GM18502 (cell line): ENCODE data around the gene SAP30L.
A peak's percentile ranks its signal among the peaks of the same experiment; 100 is the strongest.

ENCODE experiments used
- ATAC-seq: cut with Tn5 transposase; IDR thresholded peaks from one replicate; pipeline ENCODE4 v1.9.1; 2021; ENCODE audit warnings: mild to moderate bottlenecking; ENCODE audit not compliant: unreplicated experiment, poor library complexity

Gene SAP30L

GRCh38 chr5:154460172-154460571 is 14.4 kb downstream of the SAP30L start:
- ATAC-seq = no peak

GRCh38 chr5:154461531-154461930 is 15.7 kb downstream of the SAP30L start:
- ATAC-seq = no peak

DNA sequence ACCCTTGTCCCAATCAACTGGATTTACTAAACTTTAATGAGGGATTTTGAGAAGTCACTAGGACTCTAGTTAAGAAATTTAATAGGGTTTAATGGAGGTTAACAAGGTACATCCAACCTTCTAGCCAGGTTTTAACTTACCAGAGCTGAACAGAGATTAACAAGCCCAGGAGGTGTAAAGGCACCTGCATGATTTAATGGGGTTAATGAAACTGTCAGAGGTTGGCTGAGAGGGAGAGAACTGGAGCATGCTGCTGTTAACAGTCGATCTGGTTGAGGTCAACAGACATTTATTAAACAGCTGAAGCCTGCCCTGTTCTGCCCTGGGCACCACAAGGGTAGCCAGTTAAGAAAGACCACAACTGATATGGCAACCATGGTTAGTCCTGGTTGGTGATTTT is 18.6 kb downstream of the SAP30L start:
- no peak for ATAC-seq

DNA sequence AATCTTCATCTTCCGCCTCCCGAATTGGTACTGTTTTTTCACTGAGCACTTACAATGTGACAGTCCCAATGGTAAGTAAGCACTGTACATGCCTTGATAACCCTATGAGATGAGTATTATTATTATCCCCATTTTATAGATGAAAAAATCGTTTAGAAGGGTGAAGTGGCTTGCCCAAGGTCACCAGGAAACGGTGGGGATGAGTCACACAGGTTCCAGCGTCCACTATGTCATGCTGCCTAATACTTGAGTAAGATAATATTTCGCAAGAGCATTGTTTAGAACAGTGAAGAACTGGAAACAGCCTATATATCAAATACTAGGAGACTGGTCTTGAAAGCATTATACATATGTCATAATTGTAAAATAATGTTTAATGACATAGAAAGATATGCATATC is 19.4 kb downstream of the SAP30L start:
- ATAC-seq = no peak

- ATAC-seq = no peak
Observed at GRCh38 chr5:154466147-154466546, 20.4 kb downstream of the SAP30L start.

DNA sequence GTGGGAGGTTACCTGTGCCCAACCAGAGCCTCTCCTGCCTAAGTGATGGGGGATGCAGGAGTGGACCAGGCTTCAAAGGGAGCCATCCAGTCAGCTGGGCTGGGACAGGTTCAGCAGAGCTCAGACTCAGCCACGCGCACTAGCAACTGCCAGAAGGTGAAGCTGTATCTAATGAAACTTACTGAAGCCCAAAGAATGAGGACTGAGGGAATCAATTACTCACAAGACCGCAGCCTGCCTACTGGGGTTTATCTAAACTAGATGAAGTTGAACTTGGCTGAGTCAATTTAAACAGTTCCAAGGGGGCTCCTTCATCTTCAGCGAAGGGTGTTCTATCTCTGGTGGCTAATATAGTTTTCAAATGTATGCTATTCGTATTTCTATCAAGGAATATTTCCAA is 20.9 kb downstream of the SAP30L start:
- no peak for ATAC-seq

- ATAC-seq = peak; percentile 97
Observed at GRCh38 chr5:154467655-154468354, 22.0 kb downstream of the SAP30L start.

DNA sequence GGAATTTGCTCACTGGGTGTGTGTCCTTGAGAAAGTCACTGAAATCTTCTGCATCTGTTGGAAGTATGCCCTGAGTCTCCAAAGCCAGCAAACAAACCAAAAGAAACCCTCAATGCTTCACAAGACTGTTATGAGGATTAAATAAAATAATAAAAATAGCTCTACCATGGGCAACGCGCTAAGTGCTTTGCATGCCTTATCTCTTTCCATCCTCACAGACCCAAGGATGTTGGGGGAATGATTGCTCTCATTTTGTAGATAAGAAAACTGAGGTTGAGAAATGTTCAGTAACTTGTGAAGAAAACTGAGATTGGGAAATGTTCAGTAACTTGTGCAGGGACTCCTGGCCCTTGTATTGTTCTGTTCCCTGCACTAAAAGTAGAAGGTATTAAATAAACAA is 24.3 kb downstream of the SAP30L start:
- no peak for ATAC-seq

- ATAC-seq = no peak
Observed at GRCh38 chr5:154470947-154471870, 25.4 kb downstream of the SAP30L start.

- no peak for ATAC-seq
Observed at GRCh38 chr5:154472871-154473580, 27.2 kb downstream of the SAP30L start.

- no peak for ATAC-seq
Observed at GRCh38 chr5:154473581-154474283, 27.9 kb downstream of the SAP30L start.

DNA sequence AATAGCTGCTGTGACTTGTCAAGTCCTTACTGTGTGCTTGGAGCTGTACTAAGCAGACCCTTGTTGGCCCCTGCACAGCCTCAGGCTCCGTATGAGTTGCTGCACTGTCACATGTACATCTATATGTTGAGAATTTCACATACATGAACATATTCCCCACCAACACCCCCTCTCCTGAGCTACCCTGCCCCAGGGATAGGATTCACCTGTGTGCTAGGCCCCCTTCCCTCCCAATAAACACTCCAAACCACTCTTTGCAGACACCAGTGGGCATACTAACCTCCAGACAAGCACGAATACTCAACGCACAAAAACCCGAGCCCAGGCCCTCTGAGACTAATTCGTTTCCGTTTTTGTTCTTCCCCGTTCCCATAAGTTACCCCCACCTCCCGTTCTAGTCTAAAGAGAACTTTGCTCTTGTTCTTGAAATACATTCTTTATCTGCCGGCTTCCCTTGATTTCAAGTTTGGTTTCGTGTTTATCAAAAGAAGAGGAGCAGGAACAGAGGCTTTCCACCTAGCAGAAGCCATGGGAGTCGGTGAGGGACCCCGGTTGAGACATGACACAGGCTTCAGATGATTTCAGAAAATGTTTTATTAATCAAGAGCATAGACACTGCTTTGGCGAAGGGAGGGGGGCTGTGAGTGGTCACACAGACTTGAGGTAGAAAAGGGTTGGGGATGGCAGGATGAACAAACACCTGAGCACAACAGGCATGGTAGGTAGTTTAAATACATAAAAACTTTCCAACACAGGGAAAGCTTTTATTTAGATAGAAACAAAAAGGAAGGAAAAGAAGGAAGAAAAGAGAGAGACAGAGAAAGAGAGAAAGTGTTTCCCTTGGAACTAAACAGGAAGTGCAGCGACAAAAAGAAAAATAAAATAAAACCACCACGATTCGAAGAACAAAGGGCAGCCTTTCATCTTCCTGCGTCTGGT is 28.9 kb downstream of the SAP30L start:
- no peak for ATAC-seq

- no peak for ATAC-seq
Observed at GRCh38 chr5:154475591-154476353, 30.0 kb downstream of the SAP30L start.

DNA sequence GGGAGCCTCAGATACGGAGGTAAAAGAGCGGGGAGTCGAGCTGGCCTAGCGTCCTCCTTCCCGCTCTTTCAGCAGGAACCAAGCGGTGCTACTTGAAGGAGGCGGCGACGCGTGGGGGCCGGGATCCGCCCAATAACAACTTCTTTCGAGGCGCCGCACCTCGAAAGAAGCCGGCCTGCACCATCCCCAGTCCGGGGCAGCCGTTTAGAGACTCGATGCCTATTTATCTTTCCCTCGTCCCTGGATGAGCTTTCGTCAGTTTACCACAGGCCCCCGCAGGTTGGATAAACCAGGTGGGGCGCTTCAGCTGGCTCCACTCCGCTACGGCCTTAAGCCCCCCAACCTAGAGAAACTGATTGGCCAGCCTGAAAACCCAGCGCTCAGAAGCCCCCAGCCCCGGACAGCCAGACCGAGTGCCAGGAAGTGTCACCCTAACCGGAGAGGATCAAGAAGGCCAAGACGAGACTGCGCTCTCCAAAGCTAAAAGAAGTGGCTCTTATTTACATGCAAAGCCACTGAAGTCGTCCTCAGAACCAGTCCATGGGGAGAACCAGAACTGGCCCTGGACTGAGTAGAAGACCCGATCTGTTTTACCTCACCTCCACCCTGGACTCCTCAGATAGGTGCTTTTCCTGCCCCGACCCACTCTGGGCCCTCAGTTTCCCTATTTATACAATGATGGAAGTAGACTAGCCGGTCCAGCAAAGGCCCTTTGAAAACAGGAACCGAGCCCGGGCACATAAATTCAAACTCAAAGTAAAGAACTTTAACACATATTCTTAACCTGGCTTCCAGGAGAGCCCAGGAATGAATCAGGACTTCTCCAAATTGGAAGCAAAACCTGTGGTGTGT is 30.8 kb downstream of the SAP30L start:
- no peak for ATAC-seq

DNA sequence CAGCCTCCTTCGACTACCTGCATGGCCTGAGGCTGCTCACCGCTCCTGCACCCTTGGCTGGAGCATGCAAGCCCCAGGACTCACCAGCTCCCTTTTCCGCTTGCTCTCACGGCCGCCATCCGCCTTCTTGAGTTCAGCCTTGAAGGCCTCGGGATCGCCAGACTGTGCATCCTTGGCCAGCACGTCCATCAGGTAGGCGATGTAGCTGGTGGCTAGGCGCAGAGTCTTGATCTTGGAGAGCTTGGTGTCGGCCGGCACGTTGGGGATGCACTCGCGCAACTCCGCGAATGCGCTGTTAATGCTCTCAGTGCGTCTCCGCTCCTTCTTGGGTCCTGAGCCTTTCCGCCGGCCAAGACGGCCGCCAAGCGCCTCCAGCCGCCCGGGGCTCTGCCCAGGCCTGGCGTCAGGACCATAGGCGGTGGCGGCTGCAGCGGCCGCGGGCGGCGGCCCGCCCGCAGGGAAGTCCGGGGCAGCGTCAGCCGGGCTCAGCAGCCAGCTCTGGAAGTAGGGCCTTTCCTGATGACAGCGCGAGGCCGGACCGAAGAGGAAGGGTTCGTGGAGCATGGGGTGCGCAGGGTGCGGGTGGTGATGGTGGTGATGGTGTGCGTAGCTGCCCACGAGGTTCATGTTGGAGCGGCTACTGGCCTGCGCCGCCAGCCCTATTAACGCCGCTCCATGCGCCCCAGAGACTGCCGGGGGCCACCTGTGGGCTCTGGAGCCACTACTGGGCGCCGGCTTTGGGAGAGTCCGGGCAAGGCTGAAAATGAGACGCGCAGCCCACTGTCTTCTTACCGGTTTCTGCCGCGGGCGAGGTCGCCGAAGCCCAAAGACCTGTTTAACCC is 31.8 kb downstream of the SAP30L start:
- no peak for ATAC-seq

DNA sequence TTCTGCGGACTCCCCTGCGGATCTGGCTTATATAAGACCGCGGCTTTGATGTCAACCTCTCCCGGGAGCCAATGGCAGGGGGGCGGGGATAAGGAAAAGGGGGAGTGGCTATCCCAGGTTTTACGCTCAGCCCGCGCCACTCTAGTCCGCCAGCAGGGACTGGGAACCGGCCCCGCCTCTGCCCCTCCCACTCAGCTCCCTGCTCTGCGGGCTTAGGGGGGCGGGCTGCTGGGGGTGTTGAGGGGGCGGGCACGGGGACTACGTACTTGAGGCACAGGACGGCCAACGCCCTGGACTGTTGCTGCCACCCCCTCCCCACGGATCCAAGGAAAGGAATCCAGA is 32.4 kb downstream of the SAP30L start, which contains the start of gene HAND1:
TSS of gene HAND1 (minus strand) at position 4 of the 342 bp plus-strand sequence. CDS start 219 bp downstream, outside the sequence.
- ATAC-seq = no peak

- ATAC-seq = no peak
Observed at GRCh38 chr5:154478752-154479159, 33.0 kb downstream of the SAP30L start.
